ENCODE results near the gene CNN2.

Gene CNN2

DNA sequence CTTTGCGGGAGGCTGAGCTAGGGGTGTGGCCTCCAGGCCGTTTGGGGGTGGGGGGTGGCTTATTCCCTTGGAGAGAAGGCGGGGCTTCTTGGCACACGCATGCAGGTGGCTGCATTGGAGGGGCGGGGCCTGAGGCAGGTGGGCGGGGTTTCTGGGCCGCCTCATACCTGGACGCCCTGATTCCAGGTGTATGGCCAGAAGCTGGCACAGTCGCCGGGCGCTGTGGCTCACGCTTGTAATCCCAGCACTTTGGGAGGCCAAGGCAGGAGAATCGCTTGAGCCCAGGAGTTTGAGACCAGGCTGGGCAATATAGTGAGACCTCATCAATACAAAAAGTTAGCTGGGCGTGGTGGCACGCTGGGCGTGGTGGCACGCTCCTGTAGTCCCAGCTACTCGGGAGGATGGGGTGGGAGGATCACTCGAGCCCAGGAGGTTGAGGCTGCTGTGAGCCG lies 21.3 kb downstream of the CNN2 start:
- TF ChIP-seq, protein P1, sequence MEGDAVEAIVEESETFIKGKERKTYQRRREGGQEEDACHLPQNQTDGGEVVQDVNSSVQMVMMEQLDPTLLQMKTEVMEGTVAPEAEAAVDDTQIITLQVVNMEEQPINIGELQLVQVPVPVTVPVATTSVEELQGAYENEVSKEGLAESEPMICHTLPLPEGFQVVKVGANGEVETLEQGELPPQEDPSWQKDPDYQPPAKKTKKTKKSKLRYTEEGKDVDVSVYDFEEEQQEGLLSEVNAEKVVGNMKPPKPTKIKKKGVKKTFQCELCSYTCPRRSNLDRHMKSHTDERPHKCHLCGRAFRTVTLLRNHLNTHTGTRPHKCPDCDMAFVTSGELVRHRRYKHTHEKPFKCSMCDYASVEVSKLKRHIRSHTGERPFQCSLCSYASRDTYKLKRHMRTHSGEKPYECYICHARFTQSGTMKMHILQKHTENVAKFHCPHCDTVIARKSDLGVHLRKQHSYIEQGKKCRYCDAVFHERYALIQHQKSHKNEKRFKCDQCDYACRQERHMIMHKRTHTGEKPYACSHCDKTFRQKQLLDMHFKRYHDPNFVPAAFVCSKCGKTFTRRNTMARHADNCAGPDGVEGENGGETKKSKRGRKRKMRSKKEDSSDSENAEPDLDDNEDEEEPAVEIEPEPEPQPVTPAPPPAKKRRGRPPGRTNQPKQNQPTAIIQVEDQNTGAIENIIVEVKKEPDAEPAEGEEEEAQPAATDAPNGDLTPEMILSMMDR (IDR thresholded peaks at IDR 0.05; ENCODE audit: low read depth, low read length, missing control alignments): no peak
- no peak overlapping the region for H3K4me3 ChIP-seq (replicated peaks; ENCODE audit: low read depth, low read length)
- no peak for DNase-seq (ENCODE audit: extremely low read depth, low read depth)

DNA sequence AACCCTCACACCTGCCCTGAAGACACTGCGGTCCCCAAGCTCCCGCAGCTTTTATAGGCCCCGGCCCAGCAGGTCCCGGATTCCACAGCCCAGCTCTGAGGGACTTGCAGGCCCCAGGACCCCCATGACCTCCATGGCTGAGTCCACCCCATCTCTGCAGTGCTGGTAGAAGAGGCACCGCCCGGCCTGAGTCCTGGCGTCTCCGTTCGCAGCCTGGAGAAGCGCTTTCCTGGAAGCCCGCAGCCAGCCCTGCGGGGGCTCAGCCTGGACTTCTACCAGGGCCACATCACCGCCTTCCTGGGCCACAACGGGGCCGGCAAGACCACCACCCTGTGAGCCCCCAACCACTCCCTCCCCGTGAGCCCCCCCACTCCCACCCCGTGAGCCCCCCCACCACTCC lies 22.7 kb downstream of the CNN2 start:
- H3K4me3 ChIP-seq (replicated peaks; ENCODE audit: low read depth, low read length): no peak overlapping the region
- no peak for DNase-seq (ENCODE audit: extremely low read depth, low read depth)
- TF ChIP-seq, protein P1 (IDR thresholded peaks at IDR 0.05; ENCODE audit: low read depth, low read length, missing control alignments): no peak

DNA sequence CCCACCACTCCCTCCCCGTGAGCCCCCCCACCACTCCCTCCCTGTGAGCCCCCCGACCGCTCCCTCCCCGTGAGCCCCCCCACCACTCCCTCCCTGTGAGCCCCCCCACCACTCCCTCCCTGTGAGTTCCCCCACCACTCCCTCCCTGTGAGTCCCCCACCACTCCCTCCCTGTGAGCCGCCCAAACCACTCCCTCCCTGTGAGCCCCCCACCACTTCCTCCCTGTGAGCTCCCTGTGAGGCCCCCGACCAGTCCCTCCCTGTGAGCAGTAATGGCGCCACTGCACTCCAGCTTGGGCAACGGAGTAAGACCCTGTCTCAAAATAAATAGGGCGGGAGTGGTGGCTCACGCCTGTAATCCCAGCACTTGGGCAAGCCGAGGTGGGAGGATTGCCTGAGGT lies 23.4 kb downstream of the CNN2 start:
- H3K4me3 ChIP-seq (replicated peaks; ENCODE audit: low read depth, low read length): no peak overlapping the region
- TF ChIP-seq, protein P1 (IDR thresholded peaks at IDR 0.05; ENCODE audit: low read depth, low read length, missing control alignments): no peak
- DNase-seq (ENCODE audit: extremely low read depth, low read depth): no peak

DNA sequence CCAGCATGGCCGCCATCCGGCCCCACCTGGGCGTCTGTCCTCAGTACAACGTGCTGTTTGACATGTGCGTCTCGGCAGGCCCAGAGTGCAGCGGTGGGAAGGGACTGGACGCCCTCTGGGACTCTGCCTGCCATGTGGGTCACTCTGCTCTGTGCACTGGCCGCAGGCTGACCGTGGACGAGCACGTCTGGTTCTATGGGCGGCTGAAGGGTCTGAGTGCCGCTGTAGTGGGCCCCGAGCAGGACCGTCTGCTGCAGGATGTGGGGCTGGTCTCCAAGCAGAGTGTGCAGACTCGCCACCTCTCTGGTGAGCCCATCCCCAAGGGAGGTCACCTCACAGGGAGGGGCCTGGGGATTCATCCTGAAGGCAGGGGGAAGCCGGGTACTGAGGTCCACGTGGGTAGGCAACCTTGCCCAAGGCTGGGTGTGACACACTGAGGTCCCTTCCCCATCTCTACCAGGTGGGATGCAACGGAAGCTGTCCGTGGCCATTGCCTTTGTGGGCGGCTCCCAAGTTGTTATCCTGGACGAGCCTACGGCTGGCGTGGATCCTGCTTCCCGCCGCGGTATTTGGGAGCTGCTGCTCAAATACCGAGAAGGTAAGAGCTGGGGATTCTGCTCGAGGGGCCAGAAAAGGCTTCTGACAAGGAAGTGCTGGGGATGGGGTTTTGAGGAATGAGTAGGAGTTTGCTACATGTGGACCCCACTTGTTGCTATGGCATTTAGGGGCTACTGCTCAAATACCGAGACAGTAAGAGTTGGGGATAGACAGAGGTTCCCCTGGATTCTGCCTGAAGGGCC lies 24.8 kb downstream of the CNN2 start:
- TF ChIP-seq, protein P1 (IDR thresholded peaks at IDR 0.05; ENCODE audit: low read depth, low read length, missing control alignments): no peak
- no peak for DNase-seq (ENCODE audit: extremely low read depth, low read depth)
- no peak overlapping the region for H3K4me3 ChIP-seq (replicated peaks; ENCODE audit: low read depth, low read length)

DNA sequence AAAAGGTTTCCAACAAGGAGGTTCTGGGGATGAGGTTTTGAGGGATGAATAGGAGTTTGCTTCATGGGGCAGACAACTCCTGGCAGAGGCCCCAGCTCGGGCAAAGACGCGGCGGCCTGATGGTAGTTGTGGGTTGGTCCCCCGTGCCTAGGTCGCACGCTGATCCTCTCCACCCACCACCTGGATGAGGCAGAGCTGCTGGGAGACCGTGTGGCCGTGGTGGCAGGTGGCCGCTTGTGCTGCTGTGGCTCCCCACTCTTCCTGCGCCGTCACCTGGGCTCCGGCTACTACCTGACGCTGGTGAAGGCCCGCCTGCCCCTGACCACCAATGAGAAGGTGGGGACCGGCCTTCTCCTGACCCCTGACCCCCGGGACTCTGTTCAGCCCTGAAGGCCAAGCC lies 25.4 kb downstream of the CNN2 start:
- H3K4me3 ChIP-seq (replicated peaks; ENCODE audit: low read depth, low read length): no peak overlapping the region
- no peak for DNase-seq (ENCODE audit: extremely low read depth, low read depth)
- TF ChIP-seq, protein P1 (IDR thresholded peaks at IDR 0.05; ENCODE audit: low read depth, low read length, missing control alignments): no peak

DNA sequence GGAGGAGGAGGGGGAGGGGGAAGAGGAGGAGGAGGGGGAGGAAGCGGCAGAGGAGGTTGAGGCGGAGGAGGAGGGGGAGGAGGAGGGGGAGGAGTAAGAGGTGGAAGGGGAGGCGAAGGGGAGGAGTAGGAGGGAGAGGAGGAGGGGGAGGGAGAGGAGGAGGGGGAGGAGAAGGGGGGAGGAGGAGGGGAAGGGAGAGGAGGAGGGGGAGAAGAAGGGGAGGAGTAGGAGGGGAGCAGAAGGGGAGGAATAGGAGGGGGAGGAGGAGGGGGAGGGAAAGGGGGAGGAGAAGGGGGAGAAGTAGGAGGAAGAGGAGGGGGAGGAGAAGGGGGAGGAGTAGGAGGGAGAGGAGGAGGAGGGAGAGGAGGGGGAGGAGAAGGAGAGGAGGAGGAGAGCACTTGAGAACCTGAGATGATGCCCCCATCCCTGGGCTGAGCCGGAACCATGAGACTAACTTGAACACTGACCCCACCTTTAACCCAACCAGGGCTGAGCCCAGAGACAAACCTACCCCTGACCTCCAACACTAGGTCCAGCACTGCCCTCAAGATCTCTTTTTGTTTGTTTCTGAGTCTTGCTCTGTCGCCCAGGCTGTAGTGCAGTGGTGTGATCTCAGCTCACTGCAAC lies 26.1 kb downstream of the CNN2 start:
- TF ChIP-seq, protein P1 (IDR thresholded peaks at IDR 0.05; ENCODE audit: low read depth, low read length, missing control alignments): no peak
- DNase-seq (ENCODE audit: extremely low read depth, low read depth): no peak

More for the DNA sequence above, 26.1 kb downstream of the CNN2 start:
- no peak overlapping the region for H3K4me3 ChIP-seq (replicated peaks; ENCODE audit: low read depth, low read length)
